ENCODE results near the gene TAMALIN.

DNA sequence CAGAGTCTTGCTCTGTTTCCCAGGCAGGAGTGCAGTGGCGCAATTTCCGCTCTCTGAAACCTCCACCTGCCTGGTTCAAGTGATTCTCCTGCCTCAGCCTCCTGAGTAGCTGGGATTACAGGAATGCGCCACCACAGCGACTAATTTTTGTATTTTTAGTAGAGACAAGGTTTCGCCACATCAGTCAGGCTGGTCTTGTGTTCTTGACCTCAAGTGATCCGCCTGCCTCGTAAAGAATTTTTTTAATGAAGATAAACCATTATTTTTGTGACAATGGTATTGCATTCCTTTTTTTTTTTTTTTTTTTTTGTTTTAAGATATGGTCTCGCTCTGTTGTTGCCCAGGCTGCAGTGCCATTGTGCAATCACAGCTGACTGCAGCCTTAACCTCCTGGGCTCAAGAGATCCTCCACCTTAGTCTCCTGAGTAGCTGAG lies 29.4 kb upstream of the TAMALIN start:
- TF ChIP-seq, protein P1, sequence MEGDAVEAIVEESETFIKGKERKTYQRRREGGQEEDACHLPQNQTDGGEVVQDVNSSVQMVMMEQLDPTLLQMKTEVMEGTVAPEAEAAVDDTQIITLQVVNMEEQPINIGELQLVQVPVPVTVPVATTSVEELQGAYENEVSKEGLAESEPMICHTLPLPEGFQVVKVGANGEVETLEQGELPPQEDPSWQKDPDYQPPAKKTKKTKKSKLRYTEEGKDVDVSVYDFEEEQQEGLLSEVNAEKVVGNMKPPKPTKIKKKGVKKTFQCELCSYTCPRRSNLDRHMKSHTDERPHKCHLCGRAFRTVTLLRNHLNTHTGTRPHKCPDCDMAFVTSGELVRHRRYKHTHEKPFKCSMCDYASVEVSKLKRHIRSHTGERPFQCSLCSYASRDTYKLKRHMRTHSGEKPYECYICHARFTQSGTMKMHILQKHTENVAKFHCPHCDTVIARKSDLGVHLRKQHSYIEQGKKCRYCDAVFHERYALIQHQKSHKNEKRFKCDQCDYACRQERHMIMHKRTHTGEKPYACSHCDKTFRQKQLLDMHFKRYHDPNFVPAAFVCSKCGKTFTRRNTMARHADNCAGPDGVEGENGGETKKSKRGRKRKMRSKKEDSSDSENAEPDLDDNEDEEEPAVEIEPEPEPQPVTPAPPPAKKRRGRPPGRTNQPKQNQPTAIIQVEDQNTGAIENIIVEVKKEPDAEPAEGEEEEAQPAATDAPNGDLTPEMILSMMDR (IDR thresholded peaks at IDR 0.05), result no peak
- no peak for TF ChIP-seq ZFX (IDR thresholded peaks at IDR 0.05; ENCODE audit: borderline replicate concordance)

Data from 22Rv1 (cell line).